HG03139 (cell line): Measurements from ENCODE around the gene TCERG1L.

Experiments used
- ATAC-seq: cut with Tn5 transposase; IDR thresholded peaks from one replicate; pipeline ENCODE4 v1.9.1; 2021; ENCODE audit not compliant: unreplicated experiment

The TCERG1L gene

GRCh38 chr10:131271195-131271880 is 40.2 kb downstream of the TCERG1L start:
- no peak for ATAC-seq

DNA sequence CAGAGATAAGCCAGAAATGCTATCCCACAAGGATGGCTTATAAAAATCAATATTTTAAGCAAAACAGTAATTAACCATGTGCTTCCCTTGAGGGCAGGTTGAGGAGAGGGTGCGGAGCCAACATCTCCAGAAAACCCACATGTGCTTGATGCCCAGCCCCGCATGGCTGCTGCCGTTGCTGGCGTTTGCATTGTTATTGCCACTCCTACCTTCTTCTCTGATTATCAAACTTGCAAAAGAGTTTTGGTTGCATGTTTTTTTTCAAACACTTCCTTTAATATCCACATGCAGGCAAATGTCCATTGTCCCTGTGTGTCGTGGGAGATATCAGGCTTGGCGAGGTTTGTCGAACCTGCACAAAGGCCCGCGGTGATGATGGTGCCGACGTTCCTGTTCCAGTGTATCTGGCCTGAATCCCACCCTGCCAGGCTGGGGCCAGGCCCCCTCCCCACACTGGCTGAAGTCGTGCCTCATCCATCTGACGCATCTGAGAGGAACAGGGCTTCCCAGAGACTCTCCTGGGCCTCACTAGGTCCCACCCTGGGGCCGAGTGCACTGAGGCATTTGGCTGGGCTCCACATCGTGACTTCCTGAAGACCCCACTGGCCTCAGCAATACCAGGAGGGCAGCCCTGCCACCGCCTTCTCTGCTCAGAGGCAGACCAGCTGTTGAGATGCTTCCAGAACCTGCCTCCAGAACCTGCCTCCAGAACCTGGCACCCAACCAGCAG is 40.9 kb downstream of the TCERG1L start:
- no peak for ATAC-seq

DNA sequence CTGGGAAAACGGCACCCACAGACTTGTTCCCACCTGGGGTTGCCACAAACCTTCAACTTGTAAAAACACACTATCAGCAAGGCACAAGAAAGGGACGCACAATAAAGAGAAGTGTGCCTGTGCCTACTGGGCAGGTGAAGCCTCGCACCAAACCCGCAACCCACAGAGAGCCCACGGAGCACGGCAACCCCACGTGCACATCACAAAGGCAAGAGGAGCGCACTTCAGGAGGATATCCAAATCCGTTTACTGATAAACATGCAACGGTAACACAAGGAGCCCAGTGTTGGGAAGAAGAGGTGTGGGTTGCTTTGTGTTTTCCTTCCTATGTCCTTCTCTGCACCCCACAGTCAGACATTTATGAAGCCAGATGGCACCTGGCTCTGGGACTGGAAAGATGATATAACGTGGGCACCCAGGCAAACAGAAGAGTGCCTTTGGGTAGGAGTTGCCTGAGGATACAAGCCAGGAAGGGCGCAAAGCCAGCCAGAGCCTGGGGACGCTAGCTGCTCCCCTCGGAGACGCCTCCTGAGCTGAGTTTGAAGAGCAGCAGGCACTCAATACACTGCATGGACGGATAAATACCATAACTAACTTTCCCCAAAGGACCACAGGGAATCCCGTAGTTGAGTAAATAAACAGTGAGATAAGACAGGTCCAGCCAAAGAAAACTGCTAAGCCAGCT is 41.6 kb downstream of the TCERG1L start:
- no peak for ATAC-seq

- ATAC-seq = no peak
Measured at GRCh38 chr10:131267814-131268095, 43.8 kb downstream of the TCERG1L start.

GRCh38 chr10:131266936-131267813 is 44.3 kb downstream of the TCERG1L start:
- ATAC-seq = no peak

DNA sequence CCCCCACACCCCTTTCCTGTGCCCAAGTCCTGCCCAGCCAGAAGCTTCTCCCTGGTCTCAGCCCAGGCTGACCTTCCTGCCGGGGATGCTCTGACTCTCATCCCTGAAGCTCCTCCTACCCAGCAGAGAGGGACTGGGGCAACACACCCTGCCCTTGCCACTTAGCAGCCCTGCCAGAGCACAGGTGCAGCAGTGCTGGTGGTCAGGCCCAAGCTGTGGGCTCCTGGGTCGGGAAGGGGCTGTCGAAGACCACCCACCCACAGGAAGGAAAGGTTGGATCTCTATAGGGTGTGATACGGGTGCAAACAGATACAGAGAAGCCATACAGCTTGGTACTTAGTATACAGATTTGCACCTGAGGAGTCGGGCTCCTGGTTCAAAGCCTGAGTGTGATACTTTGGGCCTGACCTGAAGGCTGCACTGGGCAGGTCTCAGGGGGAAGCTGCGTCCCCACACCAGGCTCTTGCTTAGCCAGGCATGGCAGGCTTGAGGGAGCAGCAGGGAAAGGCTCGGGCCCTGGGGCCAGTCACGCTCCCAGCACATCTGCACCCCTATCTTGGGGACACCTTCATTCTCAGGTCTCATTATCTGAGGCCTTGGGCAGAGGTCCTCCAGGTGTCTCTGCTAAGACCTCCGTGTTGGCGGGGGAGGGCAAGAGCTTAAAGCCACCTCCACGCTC is 47.3 kb downstream of the TCERG1L start:
- ATAC-seq = no peak

DNA sequence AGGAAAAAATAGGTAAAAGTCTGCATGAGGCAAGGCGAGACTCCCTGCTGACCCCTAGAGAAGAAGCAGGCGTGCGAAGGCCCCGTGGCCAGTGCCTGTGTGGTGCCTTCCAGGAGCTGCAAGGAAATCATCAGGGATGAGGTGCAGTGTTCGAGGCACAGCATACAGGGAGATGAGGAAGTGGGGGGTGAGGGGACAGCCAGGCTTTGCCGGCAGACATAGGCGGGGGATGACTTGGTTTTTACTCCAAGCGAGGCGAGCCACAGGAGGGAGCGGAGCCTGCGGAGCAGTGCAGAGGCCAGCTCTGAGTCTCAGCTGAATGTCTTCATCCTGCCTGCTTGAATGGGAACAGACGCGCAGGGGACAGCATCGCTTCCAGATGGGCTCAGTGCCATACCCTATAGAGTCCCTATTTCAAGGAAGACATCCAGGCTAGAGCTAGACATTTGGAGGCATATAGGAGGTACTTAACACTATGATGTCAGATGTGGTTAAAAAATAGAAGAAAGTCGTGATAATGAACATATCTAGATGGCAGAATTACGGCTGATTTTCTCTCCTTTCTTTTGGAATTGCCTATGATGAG is 49.5 kb downstream of the TCERG1L start:
- no peak for ATAC-seq

GRCh38 chr10:131260452-131261211 is 50.9 kb downstream of the TCERG1L start:
- ATAC-seq = no peak

- no peak for ATAC-seq
Measured at GRCh38 chr10:131260031-131260430, 51.5 kb downstream of the TCERG1L start.

DNA sequence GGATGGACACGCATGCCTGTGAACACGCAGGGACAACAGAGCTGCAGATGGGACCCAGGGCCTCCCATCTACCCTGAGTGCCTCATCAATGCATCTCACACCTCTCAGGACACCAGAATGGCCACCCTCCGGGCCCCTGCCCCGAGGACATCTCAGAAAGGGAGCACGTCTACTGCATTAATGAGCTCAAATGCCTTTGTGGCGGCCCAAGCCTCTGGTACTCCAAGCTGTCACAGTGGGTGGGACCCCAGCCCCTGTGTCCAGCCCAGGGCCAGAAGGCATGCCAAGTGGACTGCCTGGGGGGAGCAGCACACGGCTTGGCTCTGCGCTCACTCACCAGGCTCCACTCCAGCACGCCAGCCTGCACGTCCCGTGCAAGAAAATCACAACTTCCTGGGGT is 52.0 kb downstream of the TCERG1L start:
- ATAC-seq = no peak

- ATAC-seq = no peak
Measured at GRCh38 chr10:131258256-131258655, 53.3 kb downstream of the TCERG1L start.

DNA sequence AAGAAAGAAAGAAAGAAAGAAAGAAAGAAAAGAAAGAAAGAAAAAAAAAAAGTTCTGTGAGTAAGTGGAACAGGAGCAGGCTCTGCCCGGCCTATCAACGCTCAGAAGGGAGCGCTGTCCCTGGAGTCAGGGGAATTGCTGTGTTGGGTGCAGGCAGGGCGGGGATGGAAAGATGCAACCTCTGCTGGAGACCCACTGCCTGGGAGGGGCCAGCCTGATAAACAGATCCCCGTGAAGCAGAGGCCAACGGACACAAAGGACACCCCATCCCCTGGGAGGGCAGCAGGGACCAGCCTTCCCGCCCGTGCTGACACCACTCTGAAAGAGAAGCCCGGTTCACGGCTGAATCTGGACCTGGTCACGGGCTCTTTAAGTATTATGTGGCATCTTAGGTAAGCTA is 54.5 kb downstream of the TCERG1L start:
- no peak for ATAC-seq

GRCh38 chr10:131254859-131255252 is 56.7 kb downstream of the TCERG1L start:
- ATAC-seq = no peak

GRCh38 chr10:131253931-131254858 is 57.3 kb downstream of the TCERG1L start:
- no peak for ATAC-seq

DNA sequence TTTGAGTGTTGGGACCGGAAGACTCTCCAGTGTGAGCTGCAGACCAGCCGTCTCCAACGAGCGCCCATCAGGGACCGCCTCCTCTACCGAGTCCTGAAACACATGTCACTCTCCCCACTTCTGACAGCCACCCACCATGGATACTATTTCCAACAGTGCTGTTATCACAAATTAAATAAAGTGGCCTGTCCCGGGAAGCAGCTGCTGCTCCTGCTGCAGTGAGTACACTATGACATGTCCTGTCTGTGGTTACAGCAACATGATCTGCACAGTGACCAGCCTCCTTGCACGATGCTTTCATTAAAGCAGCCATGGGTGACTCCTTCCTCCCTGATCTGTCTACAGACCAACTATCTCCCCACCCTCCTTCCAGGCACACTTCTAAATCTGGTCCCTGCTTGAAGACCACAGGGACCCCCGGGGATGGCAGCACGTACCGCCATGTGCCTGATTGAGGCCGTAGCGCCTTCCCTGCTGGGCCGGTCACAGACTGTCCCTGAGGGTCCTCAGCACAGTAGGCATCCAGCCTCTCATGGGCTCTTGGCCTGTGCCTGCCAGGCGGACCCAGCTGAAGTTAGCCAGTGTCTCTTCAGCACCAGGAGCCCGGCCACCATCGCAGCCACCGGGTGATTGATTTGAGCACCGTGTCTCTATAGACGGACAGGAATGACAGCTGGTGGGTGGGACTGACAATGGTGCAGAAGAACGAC is 58.8 kb downstream of the TCERG1L start:
- ATAC-seq = no peak

DNA sequence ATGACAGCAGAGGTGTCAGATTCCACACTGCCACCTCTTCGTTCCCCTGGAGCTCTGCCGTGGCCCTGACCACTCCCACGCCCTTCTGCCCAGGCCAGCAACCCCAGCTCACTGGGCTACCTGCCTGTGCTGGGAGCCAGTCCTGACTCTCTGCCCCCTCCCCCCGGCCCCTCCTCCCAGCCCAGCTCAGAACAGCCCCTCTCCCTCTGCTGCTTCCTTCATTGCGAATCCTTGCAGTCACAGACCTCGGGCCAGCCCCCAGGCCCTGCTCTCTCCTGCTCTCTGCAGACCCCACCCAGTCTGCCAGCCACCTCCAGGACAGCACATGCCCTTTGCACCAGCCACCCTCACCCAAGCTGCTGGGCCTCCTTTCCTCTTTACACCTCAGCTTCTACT is 60.4 kb downstream of the TCERG1L start:
- no peak for ATAC-seq

GRCh38 chr10:131250454-131251145 is 60.9 kb downstream of the TCERG1L start:
- ATAC-seq = no peak
